ENCODE data around the gene COG3.

DNA sequence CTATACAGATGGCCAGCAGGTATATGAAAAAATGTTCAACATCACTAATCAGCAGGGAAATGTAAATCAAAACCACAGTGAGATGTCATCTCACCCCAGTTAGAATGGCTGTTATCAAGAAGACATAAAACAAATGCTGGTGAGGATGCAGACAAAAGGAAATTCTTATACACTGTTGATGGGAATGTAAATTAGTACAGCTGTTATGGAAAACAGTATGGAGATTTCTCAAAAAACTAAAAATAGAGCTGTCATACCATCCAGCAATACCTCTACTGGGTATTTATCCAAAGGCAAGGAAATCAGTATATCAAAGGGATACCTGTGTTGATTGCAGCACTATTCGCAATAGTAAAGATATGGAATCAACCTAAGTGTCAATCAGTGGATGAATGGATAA, 22.9 kb downstream of the COG3 start:
- no peak for TF ChIP-seq POLR2A (IDR thresholded peaks at IDR 0.05)
- TF ChIP-seq CTCF (IDR thresholded peaks at IDR 0.05): no peak
